DMS 273 treated with DMSO at 0.1 percent for 48 hours (cell line): Measurements from ENCODE around the gene CMBL.
A peak's percentile ranks its signal among the peaks of the same experiment; 100 is the strongest.
"Not testable (repeated sequence)": the region's sequence is repeated elsewhere in the genome, so short reads cannot be mapped to it uniquely, and the experiment has no call there.

ENCODE experiments used
- DNase-seq: peaks from one replicate; lab custom pipeline; 2025; lab: John Stamatoyannopoulos, UW

CMBL gene

GRCh38 chr5:10307206-10308148, at the start of gene CMBL:
Gene CMBL (minus strand): TSS chr5:10307902. CDS start chr5:10290762, 17,140 bp downstream.
- peak; percentile 67 for DNase-seq

GRCh38 chr5:10355071-10355889, 47.6 kb upstream of the CMBL start:
- no peak for DNase-seq

GRCh38 chr5:10354048-10354872, 46.6 kb upstream of the CMBL start:
- peak; percentile 28 for DNase-seq

- DNase-seq: peak; percentile 71
Measured at GRCh38 chr5:10353241-10354047, 45.7 kb upstream of the CMBL start, which contains the start of gene MARCHF6. Gene MARCHF6 (plus strand): TSS chr5:10353695. CDS start chr5:10353899, 204 bp downstream.

GRCh38 chr5:10352430-10353240, 44.9 kb upstream of the CMBL start:
- no peak for DNase-seq

- no peak for DNase-seq
Measured at GRCh38 chr5:10351919-10352318, 44.2 kb upstream of the CMBL start.

- DNase-seq: peak; percentile 10
Measured at GRCh38 chr5:10351199-10351905, 43.6 kb upstream of the CMBL start.

GRCh38 chr5:10348258-10348657, 40.6 kb upstream of the CMBL start:
- DNase-seq: no peak

GRCh38 chr5:10344461-10345106, 36.9 kb upstream of the CMBL start:
- DNase-seq: not testable (repeated sequence)

- DNase-seq: no peak
Measured at GRCh38 chr5:10343486-10343885, 35.8 kb upstream of the CMBL start.

- DNase-seq: no peak
Measured at GRCh38 chr5:10339958-10340357, 32.3 kb upstream of the CMBL start.

GRCh38 chr5:10339058-10339811, 31.5 kb upstream of the CMBL start:
- no peak for DNase-seq

- no peak for DNase-seq
Measured at GRCh38 chr5:10338686-10339057, 31.0 kb upstream of the CMBL start.

- no peak for DNase-seq
Measured at GRCh38 chr5:10337986-10338385, 30.3 kb upstream of the CMBL start.

- no peak for DNase-seq
Measured at GRCh38 chr5:10337107-10337506, 29.4 kb upstream of the CMBL start.

- no peak for DNase-seq
Measured at GRCh38 chr5:10335711-10336470, 28.2 kb upstream of the CMBL start.

GRCh38 chr5:10334831-10335230, 27.1 kb upstream of the CMBL start:
- DNase-seq: no peak
